Activated CD8-positive, alpha-beta memory T cell treated with anti-CD3 and anti-CD28 coated beads, Interleukin-2, amount 10 ng/mL, durations not matched to agents 7 days and 5 days (primary cell): ENCODE data around the gene DAPK2. TPM values are rescaled to one million over a fixed set of nuclear protein-coding genes. Genes with fewer than 3 reads are reported as not detected.

Source experiments
- ATAC-seq: fragments of 150-1000 bp; cut with Tn5 transposase; one replicate; pipeline ENCODE4 v1.10.0; 2021; ENCODE audit warnings: moderate library complexity
- CTCF ChIA-PET: fragments of 350-600 bp; sonication (Branson Sonifier 250); formaldehyde crosslinking; loops from one replicate; lab custom pipeline; 2021; ENCODE audit warnings: antibody characterized with exemption; lab: Charles Lee
- DNase-seq: peaks from one replicate; pipeline ENCODE4 v3.0.0-alpha.2; 2020
- H3K27ac Mint-ChIP-seq: one replicate; pipeline ENCODE4 v1.8.0; 2021; ENCODE audit warnings: mild to moderate bottlenecking, mixed read lengths
- H3K27me3 Mint-ChIP-seq: one replicate; pipeline ENCODE4 v1.8.0; 2021; ENCODE audit warnings: mixed read lengths
- H3K36me3 Mint-ChIP-seq: one replicate; pipeline ENCODE4 v1.8.0; 2021; ENCODE audit warnings: mild to moderate bottlenecking, mixed read lengths
- H3K4me1 Mint-ChIP-seq: one replicate; pipeline ENCODE4 v1.8.0; 2021; ENCODE audit warnings: mixed read lengths
- H3K4me3 Mint-ChIP-seq: one replicate; pipeline ENCODE4 v1.8.0; 2021; ENCODE audit warnings: mild to moderate bottlenecking, moderate library complexity, mixed read lengths
- H3K9me3 Mint-ChIP-seq: one replicate; pipeline ENCODE4 v1.8.0; 2022; ENCODE audit warnings: low read depth, mixed read lengths
- total RNA-seq, 2 experiments: library from RNA; stranded (reverse); gene quantifications; one replicate each; pipeline ENCODE4 v1.2.3, GENCODE V29; 2021

DAPK2 gene
- total RNA-seq, 2 experiments from 2014 or later, result 14.1 to 15.0 TPM

DNA sequence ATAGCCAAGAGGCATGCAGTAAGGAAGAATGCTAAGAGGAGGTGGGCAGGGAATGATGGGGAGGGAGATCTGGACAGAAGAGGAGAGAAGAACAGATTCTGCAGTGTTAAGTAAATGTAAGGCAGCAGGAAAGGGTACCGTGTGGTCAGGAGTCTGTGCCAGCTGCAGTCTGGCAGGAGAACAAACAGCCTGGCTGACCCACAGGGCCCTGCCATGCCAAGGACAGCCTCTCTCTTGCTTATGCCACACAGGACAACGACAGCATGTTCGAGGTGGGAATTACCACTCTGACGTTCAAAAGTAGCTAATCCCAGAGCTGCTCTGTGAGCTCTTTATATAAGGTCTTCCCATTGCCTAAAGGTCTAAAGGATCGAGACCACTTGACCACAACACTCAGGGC lies 31.3 kb downstream of the DAPK2 start:
- H3K4me3 Mint-ChIP-seq, result no peak overlapping the region

DNA sequence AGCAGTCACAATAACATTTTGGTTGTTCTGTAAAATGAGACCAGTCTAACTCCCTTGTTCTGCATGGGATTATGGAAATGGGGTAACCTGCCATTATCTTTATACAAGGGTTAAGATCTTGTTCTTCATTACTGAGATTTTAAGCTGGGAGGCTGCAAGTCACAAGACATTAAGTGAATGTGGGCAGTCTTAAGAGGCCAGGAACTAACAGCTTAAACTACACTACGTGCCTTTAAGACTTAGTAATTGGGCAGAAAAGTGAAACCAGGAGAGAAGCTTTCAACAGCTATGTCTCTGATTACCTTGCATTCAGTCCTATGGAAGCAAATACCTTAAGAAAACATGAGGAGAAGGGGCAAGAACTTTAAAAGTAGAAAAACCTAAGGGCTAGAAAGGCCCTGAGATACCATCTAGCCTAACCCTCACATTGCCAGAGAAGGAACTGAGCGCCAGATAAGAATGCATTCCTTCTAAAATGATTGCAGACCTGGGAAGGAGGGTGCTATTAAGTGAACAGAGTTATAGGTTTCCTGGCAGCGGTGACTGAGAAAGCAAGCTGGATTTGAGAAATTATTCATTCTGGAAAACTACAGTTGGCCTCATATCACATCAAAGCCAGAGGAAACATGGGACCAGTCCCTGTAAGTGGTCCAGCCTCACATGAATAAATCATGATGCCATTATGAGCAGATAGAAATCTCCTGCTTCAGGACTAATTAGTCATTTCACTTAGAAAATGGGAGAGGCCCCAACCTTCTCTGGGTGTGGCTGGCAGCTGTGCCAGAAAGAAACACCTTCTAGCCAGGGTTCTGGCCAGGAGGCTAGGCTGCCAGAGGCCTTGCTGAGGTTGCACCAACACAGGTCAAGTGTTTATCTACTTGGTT lies 32.9 kb downstream of the DAPK2 start:
- ATAC-seq (no peak), DNase-seq (no peak)
- Mint-ChIP-seq H3K27ac (peak overlapping the region; percentile 17), H3K27me3 (no peaks in the 10 kb centered on the region), H3K4me3 (peak overlapping the region; percentile 8), H3K9me3 (peaks cover 2% of the 10 kb centered on the region), H3K4me1 (peaks cover 64% of the 10 kb centered on the region), H3K36me3 (peaks cover 8% of the 10 kb centered on the region)
- CTCF ChIA-PET, result interaction anchor here (0.8 to 3.6 kb wide), 5 partner anchors 9 to 121 kb away, joined by 3 to 31 read pairs (median 4); partner anchors contain the start of gene DAPK2

More for the DNA sequence above, 31.3 kb downstream of the DAPK2 start:
- H3K9me3 Mint-ChIP-seq, result peaks cover 2% of the 10 kb centered on the region
- H3K27ac Mint-ChIP-seq, result no peak overlapping the region
- ATAC-seq (no peak), DNase-seq (no peak)
- CTCF ChIA-PET, result interaction anchor here (0.8 to 2.4 kb wide), 2 partner anchors 14 to 44 kb away, joined by 3 to 8 read pairs; no protein-coding TSS in a partner anchor
- peaks cover 11% of the 10 kb centered on the region for H3K36me3 Mint-ChIP-seq
- H3K4me1 Mint-ChIP-seq, result peaks cover 49% of the 10 kb centered on the region
- no peaks in the 10 kb centered on the region for H3K27me3 Mint-ChIP-seq

DNA sequence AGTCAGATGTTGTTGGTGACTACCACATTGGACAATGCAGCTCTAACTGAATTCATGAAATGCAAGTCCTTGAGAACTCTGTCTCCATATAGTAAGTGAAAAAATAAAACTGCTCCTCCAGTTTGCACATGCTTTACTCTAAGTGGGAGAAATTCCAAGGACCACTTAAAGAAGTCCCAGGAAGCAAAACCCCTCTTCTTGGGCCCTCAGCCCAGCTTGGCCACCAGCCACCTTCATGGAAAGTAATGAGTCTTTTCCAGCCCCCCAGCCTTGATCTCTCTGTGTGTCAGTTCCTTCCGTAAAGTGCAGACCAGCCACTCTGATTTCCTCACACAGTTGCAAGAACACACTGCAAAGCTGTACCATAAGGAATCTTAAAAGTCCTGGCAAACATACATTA lies 34.5 kb downstream of the DAPK2 start:
- Mint-ChIP-seq H3K9me3 (peaks cover 2% of the 10 kb centered on the region), H3K27me3 (no peaks in the 10 kb centered on the region), H3K27ac (peak overlapping the region; percentile 39), H3K36me3 (peaks cover 8% of the 10 kb centered on the region), H3K4me3 (no peak overlapping the region), H3K4me1 (peaks cover 64% of the 10 kb centered on the region)
- no peak for ATAC-seq
- CTCF ChIA-PET, result interaction anchor here (1.2 to 3.6 kb wide), 5 partner anchors 15 to 178 kb away, joined by 4 to 31 read pairs (median 8); partner anchors contain the start of genes DAPK2 and HERC1
- no peak for DNase-seq

DNA sequence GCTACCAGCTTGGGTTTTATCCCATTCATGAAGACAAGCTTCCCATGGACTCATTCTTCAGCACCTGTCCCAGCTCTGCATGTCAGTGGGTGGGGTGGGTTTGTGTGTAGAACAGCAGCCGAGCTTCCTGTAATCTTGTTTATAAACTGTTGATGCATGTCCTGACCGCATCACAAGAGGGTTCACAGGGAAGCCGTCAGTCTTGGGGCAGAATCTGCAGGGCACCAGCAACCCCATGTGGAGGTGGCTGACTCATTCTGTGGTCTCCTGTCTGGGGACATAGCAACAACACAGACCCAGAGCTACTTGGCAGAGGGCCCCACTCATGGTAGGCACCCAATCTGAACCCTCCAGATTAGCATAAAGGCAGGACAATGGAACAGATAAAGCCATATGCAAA lies 35.6 kb downstream of the DAPK2 start:
- Mint-ChIP-seq H3K27me3 (no peaks in the 10 kb centered on the region), H3K36me3 (peaks cover 6% of the 10 kb centered on the region), H3K4me3 (peak overlapping the region; percentile 57), H3K27ac (peak overlapping the region; percentile 91), H3K9me3 (peaks cover 2% of the 10 kb centered on the region), H3K4me1 (peaks cover 66% of the 10 kb centered on the region)
- ATAC-seq, result peak; percentile 94
- DNase-seq, result peak; percentile 96
- CTCF ChIA-PET, result interaction anchor here (0.7 to 3.6 kb wide), 23 partner anchors 10 to 405 kb away, joined by 3 to 31 read pairs (median 4); partner anchors contain the start of genes DAPK2, HERC1 and SNX1

DNA sequence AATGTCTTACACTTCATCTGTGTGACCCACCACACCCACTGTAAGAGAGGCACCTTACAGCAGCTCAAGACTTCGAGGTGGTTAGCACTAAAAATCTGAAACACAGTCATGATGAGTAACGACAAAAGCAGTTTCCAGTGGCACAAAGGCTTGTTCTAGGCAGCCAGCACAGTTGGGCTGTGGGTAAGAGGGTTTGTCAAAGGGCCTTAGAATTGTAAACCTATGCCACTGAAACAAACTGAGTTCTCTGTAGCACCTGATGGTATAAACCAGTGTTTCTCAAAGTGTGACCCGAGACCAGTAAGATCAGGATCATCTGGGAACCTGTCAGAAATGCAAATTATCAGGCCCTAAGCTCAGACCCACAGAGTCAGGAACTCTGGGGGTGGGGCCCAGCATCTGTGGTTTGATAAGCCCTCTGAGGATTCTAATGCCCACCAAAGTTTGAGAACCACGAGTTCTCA lies 36.5 kb downstream of the DAPK2 start:
- Mint-ChIP-seq H3K27me3 (no peaks in the 10 kb centered on the region), H3K4me3 (peak overlapping the region; percentile 57), H3K9me3 (no peaks in the 10 kb centered on the region), H3K36me3 (peaks cover 1% of the 10 kb centered on the region), H3K27ac (peak overlapping the region; percentile 91), H3K4me1 (peaks cover 69% of the 10 kb centered on the region)
- CTCF ChIA-PET, result interaction anchor here (0.7 to 3.0 kb wide), 16 partner anchors 11 to 257 kb away, joined by 3 to 27 read pairs (median 6); partner anchors contain the start of gene DAPK2
- ATAC-seq (peak; percentile 60), DNase-seq (peak; percentile 80)

GRCh38 chr15:64009241-64009640 lies 37.0 kb downstream of the DAPK2 start:
- Mint-ChIP-seq H3K9me3 (no peaks in the 10 kb centered on the region), H3K4me1 (peaks cover 75% of the 10 kb centered on the region), H3K27ac (peak overlapping the region; percentile 91), H3K4me3 (peak overlapping the region; percentile 57), H3K36me3 (no peaks in the 10 kb centered on the region), H3K27me3 (no peaks in the 10 kb centered on the region)
- peak; percentile 51 for DNase-seq
- ATAC-seq, result no peak
- CTCF ChIA-PET, result interaction anchor here (0.7 to 3.0 kb wide), 14 partner anchors 10 to 399 kb away, joined by 3 to 27 read pairs (median 7); partner anchors contain the start of gene DAPK2

- DNase-seq (no peak), ATAC-seq (no peak)
- CTCF ChIA-PET, result interaction anchor here (1.2 to 3.0 kb wide), 3 partner anchors 60 to 145 kb away, joined by 3 to 27 read pairs (median 8); no protein-coding TSS in a partner anchor
- H3K27ac Mint-ChIP-seq, result peak overlapping the region; percentile 91
- H3K4me3 Mint-ChIP-seq, result no peak overlapping the region
- H3K4me1 Mint-ChIP-seq, result peaks cover 70% of the 10 kb centered on the region
- no peaks in the 10 kb centered on the region for H3K27me3 Mint-ChIP-seq
- H3K9me3 Mint-ChIP-seq, result no peaks in the 10 kb centered on the region
- peaks cover 2% of the 10 kb centered on the region for H3K36me3 Mint-ChIP-seq
These were observed 38.1 kb downstream of the DAPK2 start for GRCh38 chr15:64008177-64008576.

DNA sequence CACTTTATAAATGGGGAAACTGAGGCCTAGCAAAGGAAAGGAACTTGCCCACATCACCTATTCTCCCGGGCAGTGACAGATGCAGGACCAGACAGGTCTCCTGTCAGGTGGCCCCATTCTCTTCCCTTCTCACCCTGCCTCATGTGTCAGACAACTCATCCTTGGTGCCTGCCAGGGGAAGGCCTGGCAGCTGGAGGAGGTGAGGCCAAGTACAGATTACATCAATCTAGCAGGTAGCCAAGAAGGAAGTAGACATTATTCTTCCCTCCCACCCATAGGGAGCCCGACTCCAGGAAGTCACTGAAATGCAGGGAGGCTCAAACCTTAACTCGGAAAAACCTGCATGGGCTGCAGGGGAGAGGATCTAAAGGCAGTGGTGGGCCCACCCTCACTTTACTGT lies 39.6 kb downstream of the DAPK2 start:
- peaks cover 2% of the 10 kb centered on the region for H3K36me3 Mint-ChIP-seq
- H3K9me3 Mint-ChIP-seq, result no peaks in the 10 kb centered on the region
- H3K4me3 Mint-ChIP-seq, result no peak overlapping the region
- CTCF ChIA-PET, result interaction anchor here (0.8 to 1.5 kb wide), 3 partner anchors 19 to 61 kb away, joined by 3 to 5 read pairs (median 3); partner anchors contain the start of gene DAPK2
- ATAC-seq, result no peak
- H3K4me1 Mint-ChIP-seq, result peaks cover 56% of the 10 kb centered on the region
- no peak overlapping the region for H3K27ac Mint-ChIP-seq
- DNase-seq, result no peak
- no peaks in the 10 kb centered on the region for H3K27me3 Mint-ChIP-seq

DNA sequence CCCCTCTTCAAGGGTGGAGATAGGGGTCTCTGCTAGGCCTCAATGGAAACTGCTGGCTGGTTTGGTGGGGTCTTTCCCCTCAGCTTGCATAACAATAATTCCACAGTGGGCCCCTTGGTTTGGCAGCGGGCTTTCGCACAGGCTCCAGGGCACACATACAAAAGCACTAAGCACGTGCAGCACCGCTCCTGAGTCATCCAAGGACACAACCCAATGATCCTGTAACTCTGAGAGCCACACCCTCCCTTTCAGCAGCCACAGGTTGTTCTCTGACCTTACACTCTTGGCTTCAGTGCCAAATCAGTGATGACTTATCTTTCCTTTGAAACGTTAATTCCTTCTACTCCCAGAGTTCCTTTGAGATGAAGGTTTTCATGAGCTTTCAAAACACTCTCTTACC lies 41.7 kb downstream of the DAPK2 start:
- Mint-ChIP-seq H3K4me3 (no peak overlapping the region), H3K36me3 (peaks cover 2% of the 10 kb centered on the region), H3K27me3 (no peaks in the 10 kb centered on the region), H3K27ac (no peak overlapping the region), H3K4me1 (peaks cover 45% of the 10 kb centered on the region), H3K9me3 (no peaks in the 10 kb centered on the region)
- ATAC-seq (no peak), DNase-seq (no peak)
- CTCF ChIA-PET, result interaction anchor here (0.8 to 2.5 kb wide), 3 partner anchors 9 to 42 kb away, joined by 4 to 11 read pairs (median 5); partner anchors contain the start of gene DAPK2

DNA sequence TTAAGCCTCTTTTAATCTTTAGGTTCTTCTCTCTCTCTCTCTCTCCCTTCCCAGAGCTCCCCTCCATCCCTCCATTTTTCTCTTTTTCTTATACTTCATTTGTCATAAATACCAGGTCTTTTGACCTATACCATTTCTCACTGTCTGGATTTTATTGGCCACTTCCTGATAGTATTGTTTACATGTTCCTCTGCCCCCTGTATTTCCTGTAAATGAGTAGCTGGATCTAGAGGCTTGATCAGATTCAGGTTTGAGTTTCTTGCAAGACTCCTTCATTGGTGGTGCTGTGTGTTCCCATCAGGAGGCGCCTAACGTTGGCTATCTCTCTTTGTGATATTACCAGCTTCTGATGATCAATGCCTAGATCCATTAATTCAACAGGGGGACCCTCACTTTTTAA lies 42.2 kb downstream of the DAPK2 start:
- CTCF ChIA-PET, result interaction anchor here (0.8 to 2.5 kb wide), 3 partner anchors 9 to 42 kb away, joined by 4 to 11 read pairs (median 5); partner anchors contain the start of gene DAPK2
- Mint-ChIP-seq H3K4me1 (peaks cover 45% of the 10 kb centered on the region), H3K9me3 (no peaks in the 10 kb centered on the region), H3K4me3 (no peak overlapping the region), H3K27ac (peak overlapping the region; percentile 26), H3K27me3 (no peaks in the 10 kb centered on the region), H3K36me3 (peaks cover 2% of the 10 kb centered on the region)
- DNase-seq (no peak), ATAC-seq (no peak)

DNA sequence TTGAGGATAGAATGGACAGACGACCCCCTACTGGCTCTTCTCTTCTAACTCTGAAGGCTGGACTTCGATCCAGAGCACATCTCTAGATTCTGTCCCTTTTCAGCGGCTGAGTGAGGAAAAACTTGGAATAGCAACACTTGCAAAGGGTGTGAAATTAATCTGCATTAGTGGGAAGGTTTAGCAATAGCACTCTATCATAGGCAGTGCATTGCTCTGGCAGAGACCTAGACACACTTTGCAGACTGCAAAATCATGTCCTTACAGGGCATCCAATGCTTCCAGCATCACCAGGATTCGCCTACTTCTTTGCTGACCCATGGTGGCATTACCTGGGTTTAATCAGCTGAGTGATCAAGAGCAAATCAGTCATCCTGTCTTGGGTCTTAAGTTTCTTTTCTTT lies 43.1 kb downstream of the DAPK2 start:
- Mint-ChIP-seq H3K27me3 (no peaks in the 10 kb centered on the region), H3K4me3 (no peak overlapping the region), H3K4me1 (peaks cover 46% of the 10 kb centered on the region), H3K27ac (no peak overlapping the region), H3K9me3 (no peaks in the 10 kb centered on the region), H3K36me3 (peaks cover 2% of the 10 kb centered on the region)
- CTCF ChIA-PET, result no interaction called here
- DNase-seq (no peak), ATAC-seq (no peak)

GRCh38 chr15:64001148-64001547 lies 45.1 kb downstream of the DAPK2 start:
- DNase-seq, result no peak
- no peak overlapping the region for H3K27ac Mint-ChIP-seq
- no peaks in the 10 kb centered on the region for H3K9me3 Mint-ChIP-seq
- H3K4me1 Mint-ChIP-seq, result peaks cover 43% of the 10 kb centered on the region
- CTCF ChIA-PET, result interaction anchor here (0.9 to 1.4 kb wide), 3 partner anchors 9 to 66 kb away, joined by 3 to 4 read pairs (median 4); no protein-coding TSS in a partner anchor
- no peak for ATAC-seq
- no peak overlapping the region for H3K4me3 Mint-ChIP-seq
- H3K36me3 Mint-ChIP-seq, result peaks cover 2% of the 10 kb centered on the region
- no peaks in the 10 kb centered on the region for H3K27me3 Mint-ChIP-seq
